Measurements from ENCODE around the gene PARD3. TPM values are rescaled to one million over a fixed set of nuclear protein-coding genes. Genes with fewer than 3 reads are reported as not detected.
"Not testable (repeated sequence)": the region's sequence is repeated elsewhere in the genome, so short reads cannot be mapped to it uniquely, and the experiment has no call there.

Gene PARD3
- total RNA-seq, 4 donors from 2014 or later: 39.2 to 124 (median 48.0) TPM

DNA sequence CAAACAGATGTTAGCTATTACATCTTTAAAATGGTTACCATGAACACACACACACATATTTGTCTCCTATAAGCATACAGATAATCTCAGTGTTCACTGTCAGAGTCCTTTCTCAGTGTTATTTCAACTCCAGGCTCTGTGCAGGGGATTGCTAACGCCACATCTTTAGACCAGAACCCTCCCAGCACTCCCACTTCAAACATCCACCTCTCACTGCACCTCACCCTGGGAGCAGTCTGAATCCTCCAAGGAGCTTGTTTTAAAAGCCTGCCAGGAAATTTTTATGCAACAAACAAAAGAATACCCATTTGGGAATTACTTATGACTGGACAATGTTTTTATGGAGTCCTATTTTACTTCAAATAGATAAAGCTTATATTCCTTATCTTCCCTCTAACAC is 107.4 kb downstream of the PARD3 start:
- Histone ChIP-seq H3K36me3 (no peaks in the 10 kb centered on the region), H3K4me1 (peaks cover 0 to 19% (median 2%) of the 10 kb centered on the region in 4 donors), H3K27ac (no peak overlapping the region), H3K4me3 (no peak overlapping the region), H3K9me3 (no peaks in the 10 kb centered on the region), H3K27me3 (no peaks in the 10 kb centered on the region)
- DNase-seq: no peak
- TF ChIP-seq, protein P1, sequence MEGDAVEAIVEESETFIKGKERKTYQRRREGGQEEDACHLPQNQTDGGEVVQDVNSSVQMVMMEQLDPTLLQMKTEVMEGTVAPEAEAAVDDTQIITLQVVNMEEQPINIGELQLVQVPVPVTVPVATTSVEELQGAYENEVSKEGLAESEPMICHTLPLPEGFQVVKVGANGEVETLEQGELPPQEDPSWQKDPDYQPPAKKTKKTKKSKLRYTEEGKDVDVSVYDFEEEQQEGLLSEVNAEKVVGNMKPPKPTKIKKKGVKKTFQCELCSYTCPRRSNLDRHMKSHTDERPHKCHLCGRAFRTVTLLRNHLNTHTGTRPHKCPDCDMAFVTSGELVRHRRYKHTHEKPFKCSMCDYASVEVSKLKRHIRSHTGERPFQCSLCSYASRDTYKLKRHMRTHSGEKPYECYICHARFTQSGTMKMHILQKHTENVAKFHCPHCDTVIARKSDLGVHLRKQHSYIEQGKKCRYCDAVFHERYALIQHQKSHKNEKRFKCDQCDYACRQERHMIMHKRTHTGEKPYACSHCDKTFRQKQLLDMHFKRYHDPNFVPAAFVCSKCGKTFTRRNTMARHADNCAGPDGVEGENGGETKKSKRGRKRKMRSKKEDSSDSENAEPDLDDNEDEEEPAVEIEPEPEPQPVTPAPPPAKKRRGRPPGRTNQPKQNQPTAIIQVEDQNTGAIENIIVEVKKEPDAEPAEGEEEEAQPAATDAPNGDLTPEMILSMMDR (IDR thresholded peaks at IDR 0.05): no peak
- TF ChIP-seq POLR2A (IDR thresholded peaks at IDR 0.05): no peak

GRCh38 chr10:34706992-34707391 is 108.1 kb downstream of the PARD3 start:
- not testable (repeated sequence) for H3K27me3 ChIP-seq, H3K4me3 ChIP-seq, H3K27ac ChIP-seq, DNase-seq, H3K36me3 ChIP-seq, H3K9me3 ChIP-seq
- peaks cover 0 to 14% (median 2%) of the 10 kb centered on the region in 4 donors for H3K4me1 ChIP-seq

- no peak for DNase-seq
- no peak overlapping the region for H3K4me3 ChIP-seq
- no peak for TF ChIP-seq POLR2A (IDR thresholded peaks at IDR 0.05)
- TF ChIP-seq, protein P1 (IDR thresholded peaks at IDR 0.05): no peak
- peaks cover 0 to 10% (median 2%) of the 10 kb centered on the region in 4 donors for H3K4me1 ChIP-seq
- H3K27me3 ChIP-seq: no peaks in the 10 kb centered on the region
- H3K27ac ChIP-seq: no peak overlapping the region
- H3K36me3 ChIP-seq: no peaks in the 10 kb centered on the region
- H3K9me3 ChIP-seq: no peaks in the 10 kb centered on the region
Measured at GRCh38 chr10:34706147-34706546, 108.9 kb downstream of the PARD3 start.

DNA sequence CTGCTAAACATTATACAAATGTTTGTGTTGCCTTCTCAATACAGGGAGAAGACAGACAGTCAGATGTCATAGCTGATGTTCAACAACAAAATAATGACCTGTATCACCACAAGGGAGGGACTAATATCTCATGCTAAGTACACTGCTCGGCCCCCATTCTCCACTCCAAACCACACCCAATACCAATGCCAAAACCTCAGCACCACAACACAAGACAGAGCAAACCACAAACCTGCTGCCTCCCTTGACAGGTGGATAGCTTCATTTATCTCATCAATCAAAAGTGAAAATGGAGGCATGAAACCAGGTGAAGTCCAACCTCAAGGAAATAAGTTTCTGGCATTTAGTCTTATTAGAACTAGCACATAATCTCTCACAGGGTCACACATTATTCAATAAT is 109.5 kb downstream of the PARD3 start:
- no peak overlapping the region for H3K4me3 ChIP-seq
- DNase-seq: no peak
- no peak overlapping the region for H3K27ac ChIP-seq
- H3K9me3 ChIP-seq: no peaks in the 10 kb centered on the region
- no peaks in the 10 kb centered on the region for H3K27me3 ChIP-seq
- TF ChIP-seq, protein P1 (IDR thresholded peaks at IDR 0.05): no peak
- TF ChIP-seq POLR2A (IDR thresholded peaks at IDR 0.05): no peak
- H3K4me1 ChIP-seq: peaks cover 0 to 5% (median 0%) of the 10 kb centered on the region in 4 donors
- no peaks in the 10 kb centered on the region for H3K36me3 ChIP-seq

GRCh38 chr10:34704526-34705184 is 110.4 kb downstream of the PARD3 start:
- no peak for DNase-seq
- Histone ChIP-seq H3K9me3 (no peaks in the 10 kb centered on the region), H3K4me3 (no peak overlapping the region), H3K4me1 (peaks cover 0 to 8% (median 0%) of the 10 kb centered on the region in 4 donors), H3K27me3 (no peaks in the 10 kb centered on the region), H3K36me3 (no peaks in the 10 kb centered on the region), H3K27ac (no peak overlapping the region)
- no peak for TF ChIP-seq POLR2A (IDR thresholded peaks at IDR 0.05)

GRCh38 chr10:34702982-34703381 is 112.1 kb downstream of the PARD3 start:
- no peaks in the 10 kb centered on the region for H3K9me3 ChIP-seq
- TF ChIP-seq POLR2A (IDR thresholded peaks at IDR 0.05): no peak
- TF ChIP-seq, protein P1 (IDR thresholded peaks at IDR 0.05): no peak
- no peak overlapping the region for H3K27ac ChIP-seq
- H3K27me3 ChIP-seq: no peaks in the 10 kb centered on the region
- H3K4me3 ChIP-seq: no peak overlapping the region
- no peak for DNase-seq
- peaks cover 0 to 8% (median 0%) of the 10 kb centered on the region in 4 donors for H3K4me1 ChIP-seq
- H3K36me3 ChIP-seq: no peaks in the 10 kb centered on the region

Data from Peyer's patch (tissue), 4 donors.